Activated naive CD4-positive, alpha-beta T cell treated with Interleukin-2 at 50 U/mL for 16 hours (primary cell): ENCODE results near the gene ARSG.
A peak's percentile ranks its signal among the peaks of the same experiment; 100 is the strongest.
"Not testable (repeated sequence)": the region's sequence is repeated elsewhere in the genome, so short reads cannot be mapped to it uniquely, and the experiment has no call there.

Experiments used
- DNase-seq: peaks from one replicate; pipeline ENCODE4 v3.0.0-alpha.2; 2020

The ARSG gene

GRCh38 chr17:68290955-68291835, at the start of gene ARSG, which contains the start of gene SLC16A6:
Gene ARSG (plus strand): TSS chr17:68291495. CDS start chr17:68307494, 15,999 bp downstream.
Gene SLC16A6 (minus strand): TSS chr17:68291127. CDS start chr17:68278320, 12,807 bp downstream.
- peak; percentile 84 for DNase-seq

GRCh38 chr17:68246271-68247028, 44.8 kb upstream of the ARSG start:
- no peak for DNase-seq

GRCh38 chr17:68247445-68248198, 43.7 kb upstream of the ARSG start, which contains the start of gene AMZ2:
Gene AMZ2 (plus strand): TSS chr17:68248043. CDS start chr17:68250188, 2,145 bp downstream.
- DNase-seq = peak; percentile 97

- no peak for DNase-seq
These were observed 43.0 kb upstream of the ARSG start for GRCh38 chr17:68248199-68248825.

- no peak for DNase-seq
These were observed 42.4 kb upstream of the ARSG start for GRCh38 chr17:68248891-68249290.

- peak; percentile 23 for DNase-seq
These were observed 41.9 kb upstream of the ARSG start for GRCh38 chr17:68249354-68249765.

GRCh38 chr17:68253426-68253825, 37.9 kb upstream of the ARSG start:
- not testable (repeated sequence) for DNase-seq

GRCh38 chr17:68255151-68255550, 36.1 kb upstream of the ARSG start:
- no peak for DNase-seq

- DNase-seq = peak; percentile 40
These were observed 35.4 kb upstream of the ARSG start for GRCh38 chr17:68255731-68256538.

GRCh38 chr17:68256701-68257100, 34.6 kb upstream of the ARSG start:
- DNase-seq = not testable (repeated sequence)

GRCh38 chr17:68257934-68258333, 33.4 kb upstream of the ARSG start:
- no peak for DNase-seq

- peak; percentile 80 for DNase-seq
These were observed 32.2 kb upstream of the ARSG start for GRCh38 chr17:68258890-68259647.

GRCh38 chr17:68259648-68259951, 31.7 kb upstream of the ARSG start:
- DNase-seq = not testable (repeated sequence)

GRCh38 chr17:68260051-68260762, 31.1 kb upstream of the ARSG start:
- no peak for DNase-seq

GRCh38 chr17:68262467-68262866, 28.8 kb upstream of the ARSG start:
- DNase-seq = not testable (repeated sequence)

GRCh38 chr17:68263101-68263681, 28.1 kb upstream of the ARSG start:
- not testable (repeated sequence) for DNase-seq

- DNase-seq = not testable (repeated sequence)
These were observed 25.5 kb upstream of the ARSG start for GRCh38 chr17:68265833-68266232.

GRCh38 chr17:68273722-68274121, 17.6 kb upstream of the ARSG start:
- no peak for DNase-seq

GRCh38 chr17:68276339-68276738, 15.0 kb upstream of the ARSG start:
- DNase-seq = not testable (repeated sequence)

GRCh38 chr17:68277807-68278206, 13.5 kb upstream of the ARSG start:
- no peak for DNase-seq
